ENCODE measurements around the gene TMEM72. TPM values are rescaled to one million over a fixed set of nuclear protein-coding genes. Genes with fewer than 3 reads are reported as not detected.

TMEM72 gene
- total RNA-seq, 1 experiment from 2014 or later: not detected

GRCh38 chr10:44888886-44889285 is 22.3 kb upstream of the TMEM72 start:
- no peak overlapping the region for H3K56ac ChIP-seq (ENCODE audit: insufficient read length, low read depth, low read length)
- no peaks in the 10 kb centered on the region for H3K79me2 ChIP-seq (ENCODE audit: insufficient read depth, low read length)
- H2BK120ac ChIP-seq (ENCODE audit: low read depth, low read length, poor library complexity, severe bottlenecking): no peak overlapping the region
- no peak for DNase-seq
- H4K20me1 ChIP-seq (ENCODE audit: control insufficient read depth, insufficient read depth, insufficient read length): no peaks in the 10 kb centered on the region
- H2BK12ac ChIP-seq (ENCODE audit: insufficient read length, low read depth, low read length): no peak overlapping the region
- no peak overlapping the region for H3T11ph ChIP-seq (ENCODE audit: low read length)
- no peak overlapping the region for H4K5ac ChIP-seq (ENCODE audit: insufficient read length, low read depth, low read length)
- H3K9ac ChIP-seq (ENCODE audit: extremely low read depth, insufficient read length, low read length): no peak overlapping the region
- no peak overlapping the region for H2BK20ac ChIP-seq (ENCODE audit: low read depth, low read length, poor library complexity, severe bottlenecking)
- no peak overlapping the region for H3K14ac ChIP-seq (ENCODE audit: insufficient read depth, low read length)
- Mint-ChIP-seq H3K36me3 (ENCODE audit: insufficient read depth in 1 of 3, low read depth in 3 of 3) (no peaks in the 10 kb centered on the region), H3K27ac (no peak overlapping the region; a peak in 1 of 7 replicates), H3K27me3 (ENCODE audit: low read depth) (peaks cover 4% of the 10 kb centered on the region; the same call in 1 of the 2 replicates), H3K4me3 (no peak overlapping the region), H3K4me1 (peaks cover 2 to 6% of the 10 kb centered on the region in 2 experiments; a peak in 3 of 4 replicates), H3K9me3 (no peaks in the 10 kb centered on the region)
- no peak overlapping the region for H3K27ac ChIP-seq (ENCODE audit: insufficient read length, low read depth, low read length)
- H4K8ac ChIP-seq (replicated peaks; ENCODE audit: insufficient read length, low read depth, low read length): no peak overlapping the region
- H2AFZ ChIP-seq (ENCODE audit: low read length): no peak overlapping the region
- no peaks in the 10 kb centered on the region for H3K23me2 ChIP-seq (ENCODE audit: insufficient read length, low read depth, low read length, poor library complexity, severe bottlenecking)
- no peaks in the 10 kb centered on the region for H3K4me1 ChIP-seq (ENCODE audit: insufficient read depth, low read length)
- H3K4ac ChIP-seq (ENCODE audit: low read depth, low read length): no peak overlapping the region
- WGBS (ENCODE audit: extremely low coverage, insufficient read length, low lambda C conversion rate): no CpG with 5 or more reads among the region's 4 CpGs
- no peak overlapping the region for H3K4me2 ChIP-seq (ENCODE audit: insufficient read depth, insufficient read length, low read length)
- H4K91ac ChIP-seq (ENCODE audit: insufficient read length, low read depth, low read length): no peak overlapping the region
- TF ChIP-seq, protein P1, sequence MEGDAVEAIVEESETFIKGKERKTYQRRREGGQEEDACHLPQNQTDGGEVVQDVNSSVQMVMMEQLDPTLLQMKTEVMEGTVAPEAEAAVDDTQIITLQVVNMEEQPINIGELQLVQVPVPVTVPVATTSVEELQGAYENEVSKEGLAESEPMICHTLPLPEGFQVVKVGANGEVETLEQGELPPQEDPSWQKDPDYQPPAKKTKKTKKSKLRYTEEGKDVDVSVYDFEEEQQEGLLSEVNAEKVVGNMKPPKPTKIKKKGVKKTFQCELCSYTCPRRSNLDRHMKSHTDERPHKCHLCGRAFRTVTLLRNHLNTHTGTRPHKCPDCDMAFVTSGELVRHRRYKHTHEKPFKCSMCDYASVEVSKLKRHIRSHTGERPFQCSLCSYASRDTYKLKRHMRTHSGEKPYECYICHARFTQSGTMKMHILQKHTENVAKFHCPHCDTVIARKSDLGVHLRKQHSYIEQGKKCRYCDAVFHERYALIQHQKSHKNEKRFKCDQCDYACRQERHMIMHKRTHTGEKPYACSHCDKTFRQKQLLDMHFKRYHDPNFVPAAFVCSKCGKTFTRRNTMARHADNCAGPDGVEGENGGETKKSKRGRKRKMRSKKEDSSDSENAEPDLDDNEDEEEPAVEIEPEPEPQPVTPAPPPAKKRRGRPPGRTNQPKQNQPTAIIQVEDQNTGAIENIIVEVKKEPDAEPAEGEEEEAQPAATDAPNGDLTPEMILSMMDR (conservative IDR thresholded peaks at IDR 0.05): no peak
- no peak overlapping the region for H2BK5ac ChIP-seq (ENCODE audit: insufficient read length, low read length)
- H3K79me1 ChIP-seq (ENCODE audit: insufficient read depth, low read depth, low read length, poor library complexity, severe bottlenecking): no peaks in the 10 kb centered on the region
- no peaks in the 10 kb centered on the region for H3K9me3 ChIP-seq (ENCODE audit: control insufficient read depth, low read depth, low read length)
- no peak overlapping the region for H2BK15ac ChIP-seq (ENCODE audit: low read depth, low read length)
- H3K27me3 ChIP-seq (ENCODE audit: insufficient read depth, low read length): no peaks in the 10 kb centered on the region
- no peak overlapping the region for H3K23ac ChIP-seq (ENCODE audit: insufficient read length, low read depth, low read length)
- H3K18ac ChIP-seq (ENCODE audit: insufficient read length, low read depth, low read length): no peak overlapping the region
- no peak overlapping the region for H2AK5ac ChIP-seq (ENCODE audit: insufficient read length, low read length)

Data from H9 (cell line).